Peyer's patch (tissue), 4 donors: ENCODE measurements around the gene ILF3. TPM values are rescaled to one million over a fixed set of nuclear protein-coding genes. Genes with fewer than 3 reads are reported as not detected.

Experiments
- DNase-seq, 3 donors: peaks; one replicate each; pipeline ENCODE4 v3.0.0-alpha.2; 2017 to 2019
- H3K27ac ChIP-seq, 4 donors: fragments of 200-600 bp; sonication (generic); one replicate each; pipeline ENCODE4 v1.5.1; 2016 to 2019
- H3K27me3 ChIP-seq, 2 donors: fragments of 200-600 bp; sonication (generic); one replicate each; pipeline ENCODE4 v1.5.1; 2019
- H3K36me3 ChIP-seq, 3 donors: fragments of 200-600 bp; sonication (generic); one replicate each; pipeline ENCODE4 v1.5.1; 2016 to 2019
- H3K4me1 ChIP-seq, 4 donors: fragments of 200-600 bp; sonication (generic); one replicate each; pipeline ENCODE4 v1.5.1; 2016 to 2019
- H3K4me3 ChIP-seq, 4 donors: fragments of 200-600 bp; sonication (generic); 1 replicate in 3 of 4; 2 replicates in 1 of 4; pipeline ENCODE4 v1.5.1; 2016 to 2019; ENCODE audit warnings: mild to moderate bottlenecking in 1 of 4
- H3K9me3 ChIP-seq, 4 donors: fragments of 200-600 bp; sonication (generic); one replicate each; pipeline ENCODE4 v1.5.1; 2016 to 2019; ENCODE audit warnings: mild to moderate bottlenecking in 1 of 4
- POLR2A ChIP-seq, 2 donors: fragments of 450-650 bp; IDR thresholded peaks; one replicate each; pipeline ENCODE4 v1.5.1; 2017; ENCODE audit warnings: antibody characterized with exemption in 2 of 2, mild to moderate bottlenecking in 2 of 2, moderate library complexity in 2 of 2
- total RNA-seq, 4 donors: library from RNA; depleted of rRNA; stranded (reverse); fragments of >200 nt; gene quantifications; one replicate each; pipeline ENCODE4 v1.1.0, GENCODE V29; 2016
- TF ChIP-seq, protein P1 (sequence below), 6 experiments: fragments of 450-650 bp in 4 of 6; fragments of 200-600 bp in 2 of 6; sonication (generic) in 1 of 6; IDR thresholded peaks; one replicate each; pipeline ENCODE4 v1.5.1; 2017 to 2019; ENCODE audit warnings: antibody characterized with exemption in 6 of 6, mild to moderate bottlenecking in 3 of 6, moderate library complexity in 1 of 6

The ILF3 gene
- total RNA-seq, 4 donors from 2014 or later = 73.4 to 227 (median 139) TPM

GRCh38 chr19:10636304-10636972 is 17.7 kb upstream of the ILF3 start:
- TF ChIP-seq, protein P1, sequence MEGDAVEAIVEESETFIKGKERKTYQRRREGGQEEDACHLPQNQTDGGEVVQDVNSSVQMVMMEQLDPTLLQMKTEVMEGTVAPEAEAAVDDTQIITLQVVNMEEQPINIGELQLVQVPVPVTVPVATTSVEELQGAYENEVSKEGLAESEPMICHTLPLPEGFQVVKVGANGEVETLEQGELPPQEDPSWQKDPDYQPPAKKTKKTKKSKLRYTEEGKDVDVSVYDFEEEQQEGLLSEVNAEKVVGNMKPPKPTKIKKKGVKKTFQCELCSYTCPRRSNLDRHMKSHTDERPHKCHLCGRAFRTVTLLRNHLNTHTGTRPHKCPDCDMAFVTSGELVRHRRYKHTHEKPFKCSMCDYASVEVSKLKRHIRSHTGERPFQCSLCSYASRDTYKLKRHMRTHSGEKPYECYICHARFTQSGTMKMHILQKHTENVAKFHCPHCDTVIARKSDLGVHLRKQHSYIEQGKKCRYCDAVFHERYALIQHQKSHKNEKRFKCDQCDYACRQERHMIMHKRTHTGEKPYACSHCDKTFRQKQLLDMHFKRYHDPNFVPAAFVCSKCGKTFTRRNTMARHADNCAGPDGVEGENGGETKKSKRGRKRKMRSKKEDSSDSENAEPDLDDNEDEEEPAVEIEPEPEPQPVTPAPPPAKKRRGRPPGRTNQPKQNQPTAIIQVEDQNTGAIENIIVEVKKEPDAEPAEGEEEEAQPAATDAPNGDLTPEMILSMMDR (IDR thresholded peaks at IDR 0.05) = no peak
- TF ChIP-seq POLR2A (IDR thresholded peaks at IDR 0.05) = no peak
- Histone ChIP-seq H3K27ac (no peak overlapping the region), H3K9me3 (no peaks in the 10 kb centered on the region), H3K4me3 (no peak overlapping the region), H3K4me1 (peaks cover 0 to 19% (median 0%) of the 10 kb centered on the region in 4 donors), H3K27me3 (no peaks in the 10 kb centered on the region), H3K36me3 (peaks cover 0 to 85% (median 0%) of the 10 kb centered on the region in 3 donors)
- no peak for DNase-seq

DNA sequence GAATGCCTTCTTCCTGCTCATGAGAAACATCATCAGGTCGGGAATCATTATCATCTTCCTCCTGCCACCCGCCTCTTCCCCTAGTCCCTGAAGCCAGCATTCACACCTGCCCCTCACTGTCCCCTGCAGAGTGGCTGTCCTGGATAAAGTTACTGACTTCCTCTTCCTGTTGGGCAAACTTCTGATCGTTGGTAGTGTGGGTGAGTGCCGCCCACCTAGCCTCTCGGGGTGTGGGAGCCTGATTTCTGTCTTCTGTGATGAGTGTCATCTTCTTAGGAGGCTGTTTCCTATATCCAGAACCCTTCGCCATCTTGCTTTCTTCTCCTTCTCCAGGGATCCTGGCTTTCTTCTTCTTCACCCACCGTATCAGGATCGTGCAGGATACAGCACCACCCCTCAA is 16.3 kb upstream of the ILF3 start:
- Histone ChIP-seq H3K36me3 (peaks cover 0 to 82% (median 0%) of the 10 kb centered on the region in 3 donors), H3K4me1 (peaks cover 0 to 19% (median 0%) of the 10 kb centered on the region in 4 donors), H3K27me3 (no peaks in the 10 kb centered on the region), H3K27ac (no peak overlapping the region), H3K9me3 (no peaks in the 10 kb centered on the region), H3K4me3 (no peak overlapping the region)
- TF ChIP-seq, protein P1 (IDR thresholded peaks at IDR 0.05) = no peak
- no peak for TF ChIP-seq POLR2A (IDR thresholded peaks at IDR 0.05)
- DNase-seq = no peak

- Histone ChIP-seq H3K4me1 (peaks cover 0 to 33% (median 6%) of the 10 kb centered on the region in 4 donors), H3K36me3 (peaks cover 0 to 76% (median 0%) of the 10 kb centered on the region in 3 donors), H3K27me3 (no peaks in the 10 kb centered on the region), H3K9me3 (no peaks in the 10 kb centered on the region), H3K4me3 (no peak overlapping the region), H3K27ac (peak overlapping the region in 3 of 4 donors; percentile 15 to 39 (median 25))
- no peak for DNase-seq
- TF ChIP-seq, protein P1 (IDR thresholded peaks at IDR 0.05) = no peak
- TF ChIP-seq POLR2A (IDR thresholded peaks at IDR 0.05) = no peak
These were observed 14.3 kb upstream of the ILF3 start for GRCh38 chr19:10639836-10640235.

DNA sequence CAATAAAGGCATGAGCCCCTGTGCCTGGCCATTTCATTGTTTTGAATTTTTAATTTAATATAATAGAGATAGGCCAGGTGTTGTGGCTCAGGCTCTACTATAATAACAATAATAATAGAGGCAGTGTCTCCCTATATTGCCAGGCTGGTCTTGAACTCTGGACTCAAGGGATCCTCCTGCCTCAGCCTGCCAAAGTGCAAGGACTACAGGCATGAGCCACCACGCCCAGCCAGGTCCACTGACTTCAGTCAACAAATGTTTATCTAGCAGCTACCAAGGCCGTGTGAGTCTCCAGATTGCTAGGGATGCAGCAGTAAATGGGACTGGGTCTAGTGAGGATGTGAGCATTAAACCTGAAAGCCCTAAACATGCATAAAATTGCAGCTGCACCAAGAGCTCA is 13.8 kb upstream of the ILF3 start:
- TF ChIP-seq POLR2A (IDR thresholded peaks at IDR 0.05) = no peak
- TF ChIP-seq, protein P1 (IDR thresholded peaks at IDR 0.05) = no peak
- Histone ChIP-seq H3K9me3 (no peaks in the 10 kb centered on the region), H3K4me1 (peaks cover 0 to 33% (median 7%) of the 10 kb centered on the region in 4 donors), H3K27me3 (no peaks in the 10 kb centered on the region), H3K4me3 (no peak overlapping the region), H3K27ac (peak overlapping the region in 2 of 4 donors; percentile 15 to 39), H3K36me3 (peaks cover 0 to 71% (median 0%) of the 10 kb centered on the region in 3 donors)
- peak in 2 of 3 donors; percentile 74 to 76 for DNase-seq

- Histone ChIP-seq H3K36me3 (peaks cover 0 to 62% (median 0%) of the 10 kb centered on the region in 3 donors), H3K27me3 (no peaks in the 10 kb centered on the region), H3K27ac (no peak overlapping the region), H3K4me3 (no peak overlapping the region), H3K4me1 (peaks cover 0 to 33% (median 7%) of the 10 kb centered on the region in 4 donors), H3K9me3 (no peaks in the 10 kb centered on the region)
- TF ChIP-seq, protein P1 (IDR thresholded peaks at IDR 0.05) = no peak
- no peak for TF ChIP-seq POLR2A (IDR thresholded peaks at IDR 0.05)
- DNase-seq = no peak
These were observed 12.9 kb upstream of the ILF3 start for GRCh38 chr19:10641248-10641647.
